ENCODE measurements around the gene PDCD1LG2. TPM values are rescaled to one million over a fixed set of nuclear protein-coding genes. Genes with fewer than 3 reads are reported as not detected.
A peak's percentile ranks its signal among the peaks of the same experiment; 100 is the strongest.

Gene PDCD1LG2
- polyA plus RNA-seq, 1 of the 3 experiments (the other 2 are of a cell fraction): 11.1 TPM

DNA sequence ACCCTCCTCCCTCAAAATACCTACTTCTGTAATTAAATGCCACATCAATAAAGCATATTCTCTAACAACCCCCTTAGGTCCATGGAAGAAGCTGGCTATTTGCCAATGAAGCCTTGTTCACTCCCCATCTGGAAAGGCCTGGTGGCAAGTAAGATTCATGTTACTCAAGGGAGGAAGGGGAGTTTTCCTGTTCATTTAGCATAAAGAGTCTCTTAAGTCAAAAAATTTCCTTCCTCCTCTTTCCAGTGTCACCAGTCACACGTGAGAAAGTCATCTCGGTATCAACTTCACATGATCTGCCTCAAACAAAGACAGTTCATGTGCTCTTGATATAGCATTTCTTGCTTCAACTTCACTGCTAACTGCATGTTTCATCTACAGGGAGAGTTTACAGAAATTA lies 85.8 kb downstream of the PDCD1LG2 start (continued):
- TF ChIP-seq, protein P1, sequence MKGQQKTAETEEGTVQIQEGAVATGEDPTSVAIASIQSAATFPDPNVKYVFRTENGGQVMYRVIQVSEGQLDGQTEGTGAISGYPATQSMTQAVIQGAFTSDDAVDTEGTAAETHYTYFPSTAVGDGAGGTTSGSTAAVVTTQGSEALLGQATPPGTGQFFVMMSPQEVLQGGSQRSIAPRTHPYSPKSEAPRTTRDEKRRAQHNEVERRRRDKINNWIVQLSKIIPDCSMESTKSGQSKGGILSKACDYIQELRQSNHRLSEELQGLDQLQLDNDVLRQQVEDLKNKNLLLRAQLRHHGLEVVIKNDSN (IDR thresholded peaks at IDR 0.05; ENCODE audit: borderline replicate concordance, low read depth): no peak
- no peak for TF ChIP-seq NFIC (IDR thresholded peaks at IDR 0.05; ENCODE audit: borderline replicate concordance)
- TF ChIP-seq RFX5 (IDR thresholded peaks at IDR 0.05; ENCODE audit: low read length): no peak
- TF ChIP-seq NRF1 (IDR thresholded peaks at IDR 0.05; ENCODE audit: low read depth, low read length): no peak
- TF ChIP-seq FOXM1 (IDR thresholded peaks at IDR 0.05; ENCODE audit: low read depth): no peak
- no peak for TF ChIP-seq EZH2phosphoT487 (IDR thresholded peaks at IDR 0.05; ENCODE audit: borderline replicate concordance, low read depth)
- no peak for TF ChIP-seq POLR2AphosphoS5 (IDR thresholded peaks at IDR 0.05; ENCODE audit: low read depth, low read length)
- TF ChIP-seq FOSL2 (IDR thresholded peaks at IDR 0.05; ENCODE audit: borderline replicate concordance, low read depth): no peak
- no peak for TF ChIP-seq CHD2 (IDR thresholded peaks at IDR 0.05; ENCODE audit: low read length, partially characterized antibody)

DNA sequence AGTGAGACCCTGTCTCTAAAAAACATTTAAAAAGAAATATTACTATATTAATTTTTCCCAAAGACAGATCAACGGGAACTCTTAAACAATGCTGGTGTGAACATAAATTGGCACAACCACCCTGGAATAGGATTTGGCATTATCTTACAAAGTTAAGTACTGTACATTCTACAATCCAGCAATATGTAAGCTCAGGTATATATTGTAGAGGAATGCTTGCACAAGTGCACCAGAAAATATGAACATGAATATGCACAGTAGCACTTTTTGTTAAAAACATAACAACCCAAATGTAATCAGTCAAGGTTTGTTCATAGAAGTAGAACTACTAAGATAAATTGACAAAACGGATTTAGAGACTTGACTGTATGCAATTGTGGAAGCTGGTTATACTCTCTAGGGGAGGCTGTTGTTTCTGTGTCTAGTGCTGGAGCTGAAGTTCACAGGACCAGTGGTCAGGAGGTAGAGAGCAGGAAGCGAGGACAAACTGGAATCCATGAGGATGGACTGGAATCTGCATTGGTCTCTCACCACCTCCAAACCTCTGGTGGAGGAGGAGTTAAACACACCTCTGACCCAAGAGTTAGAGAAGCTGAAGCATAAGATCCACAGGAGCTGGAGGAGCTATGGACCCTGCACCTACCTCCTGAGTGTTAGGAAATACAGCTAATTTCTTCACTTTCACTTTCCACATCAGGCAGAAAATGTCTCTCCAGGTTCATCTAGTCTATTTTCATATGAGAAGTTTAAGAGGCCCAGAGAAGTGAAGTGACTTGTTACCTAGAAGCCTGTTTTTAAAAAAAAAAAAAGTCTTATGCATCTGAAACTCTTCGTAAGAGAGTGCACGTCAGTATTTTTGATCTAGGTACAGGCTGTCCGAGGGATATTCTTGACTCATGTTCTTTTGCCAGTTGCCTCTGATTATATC lies 98.2 kb downstream of the PDCD1LG2 start:
- POLR2A ChIA-PET: no interaction called here
- no peak overlapping the region for H3K9ac ChIP-seq

More for the DNA sequence above, 98.2 kb downstream of the PDCD1LG2 start:
- Histone ChIP-seq H3K79me2 (ENCODE audit: insufficient read depth) (no peaks in the 10 kb centered on the region), H3K4me2 (peak overlapping the region; percentile 46), H4K20me1 (ENCODE audit: insufficient read depth) (no peaks in the 10 kb centered on the region), H3K4me1 (ENCODE audit: control insufficient read depth in 1 of 2, insufficient read depth in 2 of 2, low read depth in 1 of 2, low read length in 1 of 2) (peaks cover 0 to 5% of the 10 kb centered on the region in 2 experiments; a peak in 2 of 4 replicates), H3K27me3 (ENCODE audit: insufficient read depth) (no peaks in the 10 kb centered on the region), H3K9me2 (no peaks in the 10 kb centered on the region), H3K9me3 (no peaks in the 10 kb centered on the region), H3K27ac (ENCODE audit: low read depth in 2 of 2, low read length in 1 of 2) (no peak overlapping the region), H3K36me3 (replicated peaks in 1 of 2; ENCODE audit: control insufficient read depth in 1 of 2, insufficient read depth in 2 of 2, low read length in 1 of 2) (no peaks in the 10 kb centered on the region), H2AFZ (ENCODE audit: low read depth) (no peak overlapping the region), H3K4me3 (ENCODE audit: low read depth in 2 of 2, low read length in 1 of 2) (no peak overlapping the region), H3F3A (replicated peaks; ENCODE audit: insufficient read depth) (peaks cover 3% of the 10 kb centered on the region)
- WGBS (ENCODE audit: low lambda C conversion rate): 88% methylated on average over 6 of the region's 6 CpGs
- TF ChIP-seq, protein P2, sequence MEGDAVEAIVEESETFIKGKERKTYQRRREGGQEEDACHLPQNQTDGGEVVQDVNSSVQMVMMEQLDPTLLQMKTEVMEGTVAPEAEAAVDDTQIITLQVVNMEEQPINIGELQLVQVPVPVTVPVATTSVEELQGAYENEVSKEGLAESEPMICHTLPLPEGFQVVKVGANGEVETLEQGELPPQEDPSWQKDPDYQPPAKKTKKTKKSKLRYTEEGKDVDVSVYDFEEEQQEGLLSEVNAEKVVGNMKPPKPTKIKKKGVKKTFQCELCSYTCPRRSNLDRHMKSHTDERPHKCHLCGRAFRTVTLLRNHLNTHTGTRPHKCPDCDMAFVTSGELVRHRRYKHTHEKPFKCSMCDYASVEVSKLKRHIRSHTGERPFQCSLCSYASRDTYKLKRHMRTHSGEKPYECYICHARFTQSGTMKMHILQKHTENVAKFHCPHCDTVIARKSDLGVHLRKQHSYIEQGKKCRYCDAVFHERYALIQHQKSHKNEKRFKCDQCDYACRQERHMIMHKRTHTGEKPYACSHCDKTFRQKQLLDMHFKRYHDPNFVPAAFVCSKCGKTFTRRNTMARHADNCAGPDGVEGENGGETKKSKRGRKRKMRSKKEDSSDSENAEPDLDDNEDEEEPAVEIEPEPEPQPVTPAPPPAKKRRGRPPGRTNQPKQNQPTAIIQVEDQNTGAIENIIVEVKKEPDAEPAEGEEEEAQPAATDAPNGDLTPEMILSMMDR (IDR thresholded peaks at IDR 0.05): no peak
- TF ChIP-seq RAD21 (IDR thresholded peaks at IDR 0.05; ENCODE audit: low read length) (no peak), FOXJ3 (CRISPR knock-in tag; IDR thresholded peaks at IDR 0.05) (no peak)
- TF ChIP-seq, protein P3, sequence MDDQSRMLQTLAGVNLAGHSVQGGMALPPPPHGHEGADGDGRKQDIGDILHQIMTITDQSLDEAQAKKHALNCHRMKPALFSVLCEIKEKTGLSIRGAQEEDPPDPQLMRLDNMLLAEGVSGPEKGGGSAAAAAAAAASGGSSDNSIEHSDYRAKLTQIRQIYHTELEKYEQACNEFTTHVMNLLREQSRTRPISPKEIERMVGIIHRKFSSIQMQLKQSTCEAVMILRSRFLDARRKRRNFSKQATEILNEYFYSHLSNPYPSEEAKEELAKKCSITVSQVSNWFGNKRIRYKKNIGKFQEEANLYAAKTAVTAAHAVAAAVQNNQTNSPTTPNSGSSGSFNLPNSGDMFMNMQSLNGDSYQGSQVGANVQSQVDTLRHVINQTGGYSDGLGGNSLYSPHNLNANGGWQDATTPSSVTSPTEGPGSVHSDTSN (IDR thresholded peaks at IDR 0.05): no peak
- CTCF ChIA-PET: interaction anchor here (0.6 to 3.2 kb wide), 3 partner anchors 8 to 104 kb away, joined by 3 to 18 read pairs (median 4); no protein-coding TSS in a partner anchor
- no peak for DNase-seq

All from SK-N-SH (cell line).